Activated T-helper 1 cell treated with anti-CD3 and anti-CD28 coated beads, Interleukin-12 subunit alpha, Interleukin-12 subunit beta, Interleukin-2, Interleukin-4 antibody, amounts not matched to agents 30 ng/mL and 10 ng/mL and 1 ng/mL, durations not matched to agents 14 hours and 24 hours and 36 hours (primary cell): ENCODE measurements around the gene MLIP. TPM values are rescaled to one million over a fixed set of nuclear protein-coding genes. Genes with fewer than 3 reads are reported as not detected.

Experiments
- DNase-seq: peaks from one replicate; pipeline ENCODE4 v3.0.0; 2021; ENCODE audit warnings: low spot score
- H3K27ac Mint-ChIP-seq: one replicate; pipeline ENCODE4 v1.8.0; 2021; ENCODE audit warnings: mild to moderate bottlenecking, mixed read lengths
- H3K27me3 Mint-ChIP-seq: one replicate; pipeline ENCODE4 v1.8.0; 2022; ENCODE audit warnings: mild to moderate bottlenecking, moderate library complexity, mixed read lengths; ENCODE audit not compliant: insufficient read depth
- H3K36me3 Mint-ChIP-seq: one replicate; pipeline ENCODE4 v1.8.0; 2021; ENCODE audit warnings: low read depth, mixed read lengths
- H3K4me1 Mint-ChIP-seq: one replicate; pipeline ENCODE4 v1.8.0; 2021; ENCODE audit warnings: low read depth, mixed read lengths
- H3K4me3 Mint-ChIP-seq: one replicate; pipeline ENCODE4 v1.8.0; 2021; ENCODE audit warnings: mild to moderate bottlenecking, moderate library complexity, mixed read lengths
- H3K9me3 Mint-ChIP-seq: one replicate; pipeline ENCODE4 v1.8.0; 2021; ENCODE audit warnings: mixed read lengths
- intact Hi-C: fragments of 100-400 bp; cut with micrococcal nuclease; formaldehyde crosslinking; loops from one replicate; pipeline ENCODE4 v1.15.1; 2024
- total RNA-seq: library from RNA; stranded (reverse); gene quantifications from 2 replicates; pipeline ENCODE4 v1.2.3, GENCODE V29; 2022

Gene MLIP
- total RNA-seq, 1 donor from 2014 or later, result not detected

- no peaks in the 10 kb centered on the region for H3K36me3 Mint-ChIP-seq
- H3K4me1 Mint-ChIP-seq, result peaks cover 3% of the 10 kb centered on the region
- H3K27ac Mint-ChIP-seq, result no peak overlapping the region
- H3K9me3 Mint-ChIP-seq, result peaks cover 3% of the 10 kb centered on the region
- no peaks in the 10 kb centered on the region for H3K27me3 Mint-ChIP-seq
- DNase-seq, result no peak
- intact Hi-C loops, result no loop called here
- H3K4me3 Mint-ChIP-seq, result no peak overlapping the region
Observed at GRCh38 chr6:54286141-54286540, 174.9 kb downstream of the MLIP start.

- Mint-ChIP-seq H3K36me3 (no peaks in the 10 kb centered on the region), H3K4me3 (no peak overlapping the region)
Observed at GRCh38 chr6:54288474-54288873, 177.2 kb downstream of the MLIP start.

GRCh38 chr6:54289426-54289825 lies 178.2 kb downstream of the MLIP start:
- H3K27me3 Mint-ChIP-seq, result no peaks in the 10 kb centered on the region
- no peak for DNase-seq
- no peak overlapping the region for H3K27ac Mint-ChIP-seq
- no peak overlapping the region for H3K4me3 Mint-ChIP-seq
- H3K4me1 Mint-ChIP-seq, result peaks cover 13% of the 10 kb centered on the region
- no peaks in the 10 kb centered on the region for H3K36me3 Mint-ChIP-seq
- intact Hi-C loops, result no loop called here
- H3K9me3 Mint-ChIP-seq, result no peaks in the 10 kb centered on the region

More at GRCh38 chr6:54288474-54288873, 177.2 kb downstream of the MLIP start:
- Mint-ChIP-seq H3K27me3 (no peaks in the 10 kb centered on the region), H3K4me1 (peaks cover 13% of the 10 kb centered on the region), H3K27ac (no peak overlapping the region), H3K9me3 (no peaks in the 10 kb centered on the region)
- intact Hi-C loops, result no loop called here
- DNase-seq, result no peak

- no peaks in the 10 kb centered on the region for H3K9me3 Mint-ChIP-seq
- no peaks in the 10 kb centered on the region for H3K27me3 Mint-ChIP-seq
- DNase-seq, result no peak
- no peaks in the 10 kb centered on the region for H3K36me3 Mint-ChIP-seq
- H3K4me1 Mint-ChIP-seq, result peaks cover 13% of the 10 kb centered on the region
- H3K27ac Mint-ChIP-seq, result no peak overlapping the region
- intact Hi-C loops, result no loop called here
- H3K4me3 Mint-ChIP-seq, result no peak overlapping the region
Observed at GRCh38 chr6:54291146-54291545, 179.9 kb downstream of the MLIP start.

- H3K4me1 Mint-ChIP-seq, result peaks cover 13% of the 10 kb centered on the region
- no peak overlapping the region for H3K27ac Mint-ChIP-seq
- no peak overlapping the region for H3K4me3 Mint-ChIP-seq
- no peak for DNase-seq
- H3K27me3 Mint-ChIP-seq, result no peaks in the 10 kb centered on the region
- intact Hi-C loops, result no loop called here
- no peaks in the 10 kb centered on the region for H3K9me3 Mint-ChIP-seq
- H3K36me3 Mint-ChIP-seq, result no peaks in the 10 kb centered on the region
Observed at GRCh38 chr6:54291738-54292137, 180.5 kb downstream of the MLIP start.

- H3K4me3 Mint-ChIP-seq, result no peak overlapping the region
- H3K27ac Mint-ChIP-seq, result no peak overlapping the region
- peaks cover 13% of the 10 kb centered on the region for H3K4me1 Mint-ChIP-seq
- DNase-seq, result no peak
- H3K27me3 Mint-ChIP-seq, result no peaks in the 10 kb centered on the region
- H3K36me3 Mint-ChIP-seq, result no peaks in the 10 kb centered on the region
- intact Hi-C loops, result no loop called here
- H3K9me3 Mint-ChIP-seq, result no peaks in the 10 kb centered on the region
Observed at GRCh38 chr6:54294965-54295532, 183.8 kb downstream of the MLIP start.

- no peak for DNase-seq
- Mint-ChIP-seq H3K27me3 (no peaks in the 10 kb centered on the region), H3K27ac (no peak overlapping the region), H3K9me3 (no peaks in the 10 kb centered on the region), H3K36me3 (no peaks in the 10 kb centered on the region), H3K4me1 (no peaks in the 10 kb centered on the region), H3K4me3 (no peak overlapping the region)
- intact Hi-C loops, result no loop called here
Observed at GRCh38 chr6:54299542-54300269, 188.5 kb downstream of the MLIP start.

GRCh38 chr6:54301770-54302169 lies 190.5 kb downstream of the MLIP start:
- intact Hi-C loops, result no loop called here
- no peak overlapping the region for H3K4me3 Mint-ChIP-seq
- no peaks in the 10 kb centered on the region for H3K27me3 Mint-ChIP-seq
- no peak for DNase-seq
- no peak overlapping the region for H3K27ac Mint-ChIP-seq
- H3K4me1 Mint-ChIP-seq, result no peaks in the 10 kb centered on the region
- H3K9me3 Mint-ChIP-seq, result no peaks in the 10 kb centered on the region
- no peaks in the 10 kb centered on the region for H3K36me3 Mint-ChIP-seq

- no peak overlapping the region for H3K27ac Mint-ChIP-seq
- no peaks in the 10 kb centered on the region for H3K9me3 Mint-ChIP-seq
- H3K36me3 Mint-ChIP-seq, result no peaks in the 10 kb centered on the region
- H3K4me1 Mint-ChIP-seq, result no peaks in the 10 kb centered on the region
- intact Hi-C loops, result no loop called here
- no peak overlapping the region for H3K4me3 Mint-ChIP-seq
- DNase-seq, result no peak
- no peaks in the 10 kb centered on the region for H3K27me3 Mint-ChIP-seq
Observed at GRCh38 chr6:54307439-54307910, 196.2 kb downstream of the MLIP start.

- no peak for DNase-seq
- Mint-ChIP-seq H3K9me3 (no peaks in the 10 kb centered on the region), H3K27me3 (no peaks in the 10 kb centered on the region), H3K4me1 (no peaks in the 10 kb centered on the region), H3K4me3 (no peak within 1 kb of the TSS), H3K36me3 (no peaks in the 10 kb centered on the region), H3K27ac (no peak within 1 kb of the TSS)
- intact Hi-C loops, result no loop called here
Observed at GRCh38 chr6:54308289-54308985, 197.2 kb downstream of the MLIP start, which contains the start of gene TINAG. Gene TINAG, plus strand, starts transcription at chr6:54308441. Its CDS starts 110 bp downstream, at chr6:54308551.

- no peaks in the 10 kb centered on the region for H3K4me1 Mint-ChIP-seq
- no peak for DNase-seq
- H3K4me3 Mint-ChIP-seq, result no peak overlapping the region
- H3K27ac Mint-ChIP-seq, result no peak overlapping the region
- no peaks in the 10 kb centered on the region for H3K36me3 Mint-ChIP-seq
- no peaks in the 10 kb centered on the region for H3K9me3 Mint-ChIP-seq
- intact Hi-C loops, result no loop called here
- no peaks in the 10 kb centered on the region for H3K27me3 Mint-ChIP-seq
Observed at GRCh38 chr6:54308986-54309315, 197.7 kb downstream of the MLIP start.

GRCh38 chr6:54310377-54311152 lies 199.3 kb downstream of the MLIP start:
- no peaks in the 10 kb centered on the region for H3K9me3 Mint-ChIP-seq
- no peak for DNase-seq
- no peaks in the 10 kb centered on the region for H3K36me3 Mint-ChIP-seq
- H3K4me3 Mint-ChIP-seq, result no peak overlapping the region
- H3K27me3 Mint-ChIP-seq, result no peaks in the 10 kb centered on the region
- intact Hi-C loops, result no loop called here
- no peak overlapping the region for H3K27ac Mint-ChIP-seq
- no peaks in the 10 kb centered on the region for H3K4me1 Mint-ChIP-seq

GRCh38 chr6:54315656-54316055 lies 204.4 kb downstream of the MLIP start:
- H3K27ac Mint-ChIP-seq, result no peak overlapping the region
- no peak for DNase-seq
- no peaks in the 10 kb centered on the region for H3K36me3 Mint-ChIP-seq
- no peaks in the 10 kb centered on the region for H3K9me3 Mint-ChIP-seq
- intact Hi-C loops, result no loop called here
- no peak overlapping the region for H3K4me3 Mint-ChIP-seq
- H3K4me1 Mint-ChIP-seq, result no peaks in the 10 kb centered on the region
- no peaks in the 10 kb centered on the region for H3K27me3 Mint-ChIP-seq
